Ishikawa (cell line): Measurements from ENCODE around the gene PHF8.

Source experiments
- CEBPB ChIP-seq: IDR thresholded peaks from 2 replicates; pipeline ENCODE4 v1.6.1; 2012
- CREB1 ChIP-seq: IDR thresholded peaks from 2 replicates; pipeline ENCODE4 v1.6.1; 2012; ENCODE audit warnings: low read depth
- EGR1 ChIP-seq: IDR thresholded peaks from 2 replicates; pipeline ENCODE4 v1.6.1; 2012
- EP300 ChIP-seq: IDR thresholded peaks from 2 replicates; pipeline ENCODE4 v1.6.1; 2012; ENCODE audit warnings: borderline replicate concordance
- MAX ChIP-seq: IDR thresholded peaks from 2 replicates; pipeline ENCODE4 v1.6.1; 2012
- NFIC ChIP-seq: IDR thresholded peaks from 2 replicates; pipeline ENCODE4 v1.6.1; 2012
- RAD21 ChIP-seq: IDR thresholded peaks from 2 replicates; pipeline ENCODE4 v1.6.1; 2012; ENCODE audit warnings: low read depth
- REST ChIP-seq: IDR thresholded peaks from 2 replicates; pipeline ENCODE4 v1.6.1; 2012; ENCODE audit warnings: low read depth, mild to moderate bottlenecking
- TAF1 ChIP-seq: IDR thresholded peaks from 2 replicates; pipeline ENCODE4 v1.6.1; 2012; ENCODE audit warnings: low read depth, mild to moderate bottlenecking
- TCF12 ChIP-seq: IDR thresholded peaks from 2 replicates; pipeline ENCODE4 v1.6.1; 2012; ENCODE audit warnings: low read depth
- TEAD4 ChIP-seq: IDR thresholded peaks from 2 replicates; pipeline ENCODE4 v1.6.1; 2012
- USF1 ChIP-seq: IDR thresholded peaks from 2 replicates; pipeline ENCODE4 v1.6.1; 2012
- YY1 ChIP-seq: IDR thresholded peaks from 2 replicates; pipeline ENCODE4 v1.6.1; 2012; ENCODE audit warnings: low read depth

- no peak for TF ChIP-seq RAD21
- TF ChIP-seq EGR1: no peak
- TF ChIP-seq CREB1: no peak
- no peak for TF ChIP-seq REST
- TF ChIP-seq TAF1: no peak
- no peak for TF ChIP-seq MAX
- no peak for TF ChIP-seq TCF12
- TF ChIP-seq USF1: no peak
- TF ChIP-seq CEBPB: no peak
- TF ChIP-seq TEAD4: no peak
- no peak for TF ChIP-seq YY1
- no peak for TF ChIP-seq EP300
- no peak for TF ChIP-seq NFIC
Measured at GRCh38 chrX:54043056-54043455, 1.2 kb downstream of the PHF8 start.
